IPS-18a (cell line): ENCODE data around the gene CD6.

ENCODE experiments used
- H3K27ac ChIP-seq: one replicate; pipeline ENCODE4 v1.5.1; 2013; ENCODE audit warnings: low read length
- H3K27me3 ChIP-seq: one replicate; pipeline ENCODE4 v1.6.1; 2013; ENCODE audit warnings: mild to moderate bottlenecking, low read length; ENCODE audit not compliant: control insufficient read depth, insufficient read depth
- H3K36me3 ChIP-seq: one replicate; pipeline ENCODE4 v1.6.1; 2013; ENCODE audit warnings: low read depth, low read length; ENCODE audit not compliant: control insufficient read depth
- H3K4me1 ChIP-seq: one replicate; pipeline ENCODE4 v1.6.1; 2013; ENCODE audit warnings: low read depth, low read length; ENCODE audit not compliant: control insufficient read depth
- H3K4me3 ChIP-seq: one replicate; pipeline ENCODE4 v1.5.1; 2013; ENCODE audit warnings: low read length
- H3K9ac ChIP-seq: one replicate; pipeline ENCODE4 v1.6.1; 2013; ENCODE audit warnings: mild to moderate bottlenecking, low read length, moderate library complexity
- H3K9me3 ChIP-seq: one replicate; pipeline ENCODE4 v1.6.1; 2013; ENCODE audit warnings: low read depth, low read length; ENCODE audit not compliant: control insufficient read depth

CD6 gene

GRCh38 chr11:61004761-61005181 is 33.3 kb downstream of the CD6 start:
- Histone ChIP-seq H3K27ac (no peak overlapping the region), H3K9me3 (no peaks in the 10 kb centered on the region), H3K36me3 (no peaks in the 10 kb centered on the region), H3K27me3 (peaks cover 60% of the 10 kb centered on the region), H3K4me3 (no peak overlapping the region), H3K4me1 (no peaks in the 10 kb centered on the region), H3K9ac (no peak overlapping the region)

GRCh38 chr11:61007383-61007955 is 36.0 kb downstream of the CD6 start:
- Histone ChIP-seq H3K27me3 (peaks cover 83% of the 10 kb centered on the region), H3K27ac (no peak overlapping the region), H3K4me3 (peak overlapping the region; percentile 56)

GRCh38 chr11:61007956-61008896 is 36.7 kb downstream of the CD6 start:
- peaks cover 90% of the 10 kb centered on the region for H3K27me3 ChIP-seq
- peak overlapping the region; percentile 56 for H3K4me3 ChIP-seq

More at GRCh38 chr11:61007383-61007955, 36.0 kb downstream of the CD6 start:
- Histone ChIP-seq H3K9me3 (no peaks in the 10 kb centered on the region), H3K36me3 (no peaks in the 10 kb centered on the region), H3K9ac (no peak overlapping the region), H3K4me1 (no peaks in the 10 kb centered on the region)

GRCh38 chr11:61008971-61009370 is 37.5 kb downstream of the CD6 start:
- Histone ChIP-seq H3K36me3 (no peaks in the 10 kb centered on the region), H3K27me3 (peaks cover 95% of the 10 kb centered on the region)

More at GRCh38 chr11:61007956-61008896, 36.7 kb downstream of the CD6 start:
- Histone ChIP-seq H3K9me3 (no peaks in the 10 kb centered on the region), H3K36me3 (no peaks in the 10 kb centered on the region), H3K4me1 (no peaks in the 10 kb centered on the region), H3K9ac (no peak overlapping the region), H3K27ac (no peak overlapping the region)

GRCh38 chr11:61009392-61010275 is 38.2 kb downstream of the CD6 start:
- Histone ChIP-seq H3K27me3 (peaks cover 93% of the 10 kb centered on the region), H3K27ac (no peak overlapping the region), H3K9me3 (no peaks in the 10 kb centered on the region), H3K4me3 (no peak overlapping the region), H3K36me3 (no peaks in the 10 kb centered on the region), H3K4me1 (no peaks in the 10 kb centered on the region), H3K9ac (no peak overlapping the region)

More at GRCh38 chr11:61008971-61009370, 37.5 kb downstream of the CD6 start:
- no peaks in the 10 kb centered on the region for H3K4me1 ChIP-seq
- peak overlapping the region; percentile 56 for H3K4me3 ChIP-seq
- no peaks in the 10 kb centered on the region for H3K9me3 ChIP-seq
- no peak overlapping the region for H3K27ac ChIP-seq
- no peak overlapping the region for H3K9ac ChIP-seq

- H3K4me3 ChIP-seq: no peak overlapping the region
- no peak overlapping the region for H3K27ac ChIP-seq
- H3K4me1 ChIP-seq: no peaks in the 10 kb centered on the region
- H3K36me3 ChIP-seq: no peaks in the 10 kb centered on the region
- H3K27me3 ChIP-seq: peaks cover 82% of the 10 kb centered on the region
- H3K9me3 ChIP-seq: no peaks in the 10 kb centered on the region
- H3K9ac ChIP-seq: no peak overlapping the region
Measured at GRCh38 chr11:61010466-61011228, 39.2 kb downstream of the CD6 start.

- Histone ChIP-seq H3K27ac (no peak overlapping the region), H3K27me3 (peaks cover 75% of the 10 kb centered on the region), H3K4me3 (no peak overlapping the region), H3K9ac (no peak overlapping the region), H3K9me3 (no peaks in the 10 kb centered on the region), H3K4me1 (no peaks in the 10 kb centered on the region), H3K36me3 (no peaks in the 10 kb centered on the region)
Measured at GRCh38 chr11:61011229-61011870, 39.9 kb downstream of the CD6 start.

- Histone ChIP-seq H3K27me3 (peaks cover 67% of the 10 kb centered on the region), H3K9ac (no peak overlapping the region), H3K27ac (no peak overlapping the region), H3K36me3 (no peaks in the 10 kb centered on the region), H3K9me3 (no peaks in the 10 kb centered on the region), H3K4me3 (no peak overlapping the region), H3K4me1 (no peaks in the 10 kb centered on the region)
Measured at GRCh38 chr11:61011950-61012736, 40.7 kb downstream of the CD6 start.

GRCh38 chr11:61012737-61013215 is 41.3 kb downstream of the CD6 start:
- Histone ChIP-seq H3K9me3 (no peaks in the 10 kb centered on the region), H3K36me3 (no peaks in the 10 kb centered on the region), H3K4me1 (no peaks in the 10 kb centered on the region), H3K27ac (no peak overlapping the region), H3K9ac (no peak overlapping the region), H3K27me3 (peaks cover 61% of the 10 kb centered on the region), H3K4me3 (no peak overlapping the region)

- no peak overlapping the region for H3K27ac ChIP-seq
- peaks cover 26% of the 10 kb centered on the region for H3K27me3 ChIP-seq
- peaks cover 5% of the 10 kb centered on the region for H3K4me1 ChIP-seq
- no peak overlapping the region for H3K9ac ChIP-seq
- no peaks in the 10 kb centered on the region for H3K9me3 ChIP-seq
- no peaks in the 10 kb centered on the region for H3K36me3 ChIP-seq
- H3K4me3 ChIP-seq: no peak overlapping the region
Measured at GRCh38 chr11:61018059-61018458, 46.6 kb downstream of the CD6 start.
